ENCODE results near the gene FHIP2A. TPM values are rescaled to one million over a fixed set of nuclear protein-coding genes. Genes with fewer than 3 reads are reported as not detected.

FHIP2A gene
- total RNA-seq, 1 experiment from 2014 or later: 20.7 TPM

DNA sequence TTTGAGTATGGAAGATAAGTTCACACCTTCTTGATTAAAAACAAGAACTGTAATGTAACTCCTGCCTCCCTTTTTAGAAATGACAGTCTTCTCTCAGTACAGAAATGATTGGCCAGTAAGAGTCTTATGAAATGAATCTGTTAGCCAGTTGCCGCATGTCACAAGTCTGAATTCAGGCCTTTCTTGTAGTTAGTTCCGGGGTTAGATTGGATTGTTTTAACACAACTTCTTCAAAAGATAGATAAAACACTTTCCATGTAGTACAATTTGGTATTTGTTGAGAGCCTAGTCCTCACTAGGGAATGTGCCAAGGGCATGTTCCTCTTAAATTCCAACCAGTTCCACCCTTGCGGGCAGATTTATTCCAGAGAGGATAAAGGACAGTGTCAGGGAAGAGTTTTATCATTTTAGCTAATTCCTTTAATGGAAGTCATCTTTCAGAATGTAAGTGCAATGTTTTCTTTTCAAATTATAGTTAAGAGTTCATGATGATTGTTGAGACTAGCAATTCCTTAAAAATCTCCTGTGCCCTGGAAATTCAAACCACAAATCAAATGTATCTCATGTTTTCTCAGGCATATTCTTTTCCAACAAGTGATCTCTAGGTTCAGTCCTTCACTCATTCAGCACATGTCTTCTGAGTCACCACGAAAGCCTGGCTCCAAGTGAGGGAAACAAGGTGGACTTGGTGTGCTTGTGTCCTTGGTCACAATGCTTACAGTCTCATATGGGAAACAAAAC, 4.1 kb downstream of the FHIP2A start:
- Histone ChIP-seq H3K4me3 (replicated peaks in 1 of 2; ENCODE audit: low read depth in 1 of 2, low read length in 2 of 2) (no peak overlapping the region), H3K4me2 (ENCODE audit: low read length) (no peak overlapping the region), H4K20me1 (ENCODE audit: insufficient read depth) (no peaks in the 10 kb centered on the region), H3K27ac (ENCODE audit: low read depth, low read length) (no peak overlapping the region), H2AFZ (ENCODE audit: low read depth, low read length, poor library complexity, severe bottlenecking) (no peak overlapping the region), H3K27me3 (ENCODE audit: insufficient read depth, low read length) (no peaks in the 10 kb centered on the region), H3K79me2 (ENCODE audit: insufficient read depth, low read length) (peaks cover 77% of the 10 kb centered on the region), H3K36me3 (ENCODE audit: control insufficient read depth in 1 of 2, insufficient read depth in 2 of 2, low read length in 2 of 2) (no peaks in the 10 kb centered on the region), H3K9me2 (ENCODE audit: insufficient read depth) (no peaks in the 10 kb centered on the region), H3K9ac (ENCODE audit: low read length) (no peak overlapping the region), H3K9me3 (ENCODE audit: control insufficient read depth in 1 of 2, insufficient read depth in 1 of 2, low read depth in 1 of 2, low read length in 2 of 2) (no peaks in the 10 kb centered on the region), H3K4me1 (ENCODE audit: control insufficient read depth in 1 of 2, insufficient read depth in 2 of 2, low read length in 2 of 2) (peaks cover 15 to 50% of the 10 kb centered on the region in 2 experiments; a peak in 3 of 4 replicates)
- no TSS peak for BruUV-seq (replicated peaks)
- ChIA-PET POLR2A (no interaction called here), CTCF (no interaction called here), RAD21 (ENCODE audit: low non-redundant PET in 1 of 2, low total read pairs in 2 of 2, uncharacterized antibody in 2 of 2, unreplicated experiment in 2 of 2) (no interaction called here)
- DNase-seq (ENCODE audit: low read depth, low spot score): no peak
- intact Hi-C loops (cut with micrococcal nuclease): no loop called here
- no peak for ATAC-seq
- TF ChIP-seq, protein P1, sequence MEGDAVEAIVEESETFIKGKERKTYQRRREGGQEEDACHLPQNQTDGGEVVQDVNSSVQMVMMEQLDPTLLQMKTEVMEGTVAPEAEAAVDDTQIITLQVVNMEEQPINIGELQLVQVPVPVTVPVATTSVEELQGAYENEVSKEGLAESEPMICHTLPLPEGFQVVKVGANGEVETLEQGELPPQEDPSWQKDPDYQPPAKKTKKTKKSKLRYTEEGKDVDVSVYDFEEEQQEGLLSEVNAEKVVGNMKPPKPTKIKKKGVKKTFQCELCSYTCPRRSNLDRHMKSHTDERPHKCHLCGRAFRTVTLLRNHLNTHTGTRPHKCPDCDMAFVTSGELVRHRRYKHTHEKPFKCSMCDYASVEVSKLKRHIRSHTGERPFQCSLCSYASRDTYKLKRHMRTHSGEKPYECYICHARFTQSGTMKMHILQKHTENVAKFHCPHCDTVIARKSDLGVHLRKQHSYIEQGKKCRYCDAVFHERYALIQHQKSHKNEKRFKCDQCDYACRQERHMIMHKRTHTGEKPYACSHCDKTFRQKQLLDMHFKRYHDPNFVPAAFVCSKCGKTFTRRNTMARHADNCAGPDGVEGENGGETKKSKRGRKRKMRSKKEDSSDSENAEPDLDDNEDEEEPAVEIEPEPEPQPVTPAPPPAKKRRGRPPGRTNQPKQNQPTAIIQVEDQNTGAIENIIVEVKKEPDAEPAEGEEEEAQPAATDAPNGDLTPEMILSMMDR (IDR thresholded peaks at IDR 0.05 in 2 of 3, conservative IDR thresholded peaks at IDR 0.05 in 1 of 3; ENCODE audit: borderline replicate concordance in 1 of 3, insufficient read depth in 1 of 3, low read depth in 2 of 3, low read length in 2 of 3): no peak
- TF ChIP-seq, protein P2, sequence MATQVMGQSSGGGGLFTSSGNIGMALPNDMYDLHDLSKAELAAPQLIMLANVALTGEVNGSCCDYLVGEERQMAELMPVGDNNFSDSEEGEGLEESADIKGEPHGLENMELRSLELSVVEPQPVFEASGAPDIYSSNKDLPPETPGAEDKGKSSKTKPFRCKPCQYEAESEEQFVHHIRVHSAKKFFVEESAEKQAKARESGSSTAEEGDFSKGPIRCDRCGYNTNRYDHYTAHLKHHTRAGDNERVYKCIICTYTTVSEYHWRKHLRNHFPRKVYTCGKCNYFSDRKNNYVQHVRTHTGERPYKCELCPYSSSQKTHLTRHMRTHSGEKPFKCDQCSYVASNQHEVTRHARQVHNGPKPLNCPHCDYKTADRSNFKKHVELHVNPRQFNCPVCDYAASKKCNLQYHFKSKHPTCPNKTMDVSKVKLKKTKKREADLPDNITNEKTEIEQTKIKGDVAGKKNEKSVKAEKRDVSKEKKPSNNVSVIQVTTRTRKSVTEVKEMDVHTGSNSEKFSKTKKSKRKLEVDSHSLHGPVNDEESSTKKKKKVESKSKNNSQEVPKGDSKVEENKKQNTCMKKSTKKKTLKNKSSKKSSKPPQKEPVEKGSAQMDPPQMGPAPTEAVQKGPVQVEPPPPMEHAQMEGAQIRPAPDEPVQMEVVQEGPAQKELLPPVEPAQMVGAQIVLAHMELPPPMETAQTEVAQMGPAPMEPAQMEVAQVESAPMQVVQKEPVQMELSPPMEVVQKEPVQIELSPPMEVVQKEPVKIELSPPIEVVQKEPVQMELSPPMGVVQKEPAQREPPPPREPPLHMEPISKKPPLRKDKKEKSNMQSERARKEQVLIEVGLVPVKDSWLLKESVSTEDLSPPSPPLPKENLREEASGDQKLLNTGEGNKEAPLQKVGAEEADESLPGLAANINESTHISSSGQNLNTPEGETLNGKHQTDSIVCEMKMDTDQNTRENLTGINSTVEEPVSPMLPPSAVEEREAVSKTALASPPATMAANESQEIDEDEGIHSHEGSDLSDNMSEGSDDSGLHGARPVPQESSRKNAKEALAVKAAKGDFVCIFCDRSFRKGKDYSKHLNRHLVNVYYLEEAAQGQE (IDR thresholded peaks at IDR 0.05; ENCODE audit: low read depth): no peak
- TF ChIP-seq ZFX (IDR thresholded peaks at IDR 0.05) (no peak), JUND (IDR thresholded peaks at IDR 0.05) (no peak), SIN3A (IDR thresholded peaks at IDR 0.05; ENCODE audit: low read depth) (no peak), YY1 (IDR thresholded peaks at IDR 0.05; ENCODE audit: extremely low read depth, insufficient replicate concordance, low read depth, low read length) (no peak)
